SU-DHL-6 (cell line): ENCODE measurements around the gene GATAD2A.

Experiments used
- H2AFZ ChIP-seq: fragments of 200-600 bp; sonication (generic); 2 replicates; pipeline ENCODE4 v1.6.1; 2014; ENCODE audit warnings: low read depth, mild to moderate bottlenecking, moderate library complexity, mixed read lengths, antibody characterized with exemption, low read length; ENCODE audit not compliant: severe bottlenecking
- H3F3A ChIP-seq: fragments of 200-600 bp; shearing (Covaris generic); 2 replicates; pipeline ENCODE4 v1.6.0; 2016; ENCODE audit warnings: antibody characterized with exemption, mild to moderate bottlenecking; ENCODE audit not compliant: insufficient read depth
- H3K27ac ChIP-seq: fragments of 200-600 bp; sonication (generic); 2 replicates; pipeline ENCODE4 v1.5.1; 2016; ENCODE audit warnings: low read depth, mild to moderate bottlenecking, low read length, moderate library complexity, mixed read lengths
- H3K27me3 ChIP-seq: fragments of 200-600 bp; sonication (generic), shearing (Covaris generic); 2 replicates; pipeline ENCODE4 v1.6.0; 2014; ENCODE audit warnings: mild to moderate bottlenecking, low read length
- H3K36me3 ChIP-seq: fragments of 200-600 bp; sonication (generic); 2 replicates; pipeline ENCODE4 v1.6.1; 2014; ENCODE audit warnings: mild to moderate bottlenecking, low read length, mixed read lengths
- H3K4me2 ChIP-seq: fragments of 300-600, 200-600 bp; shearing (Covaris generic), sonication (generic); 2 replicates; pipeline ENCODE4 v1.6.0; 2014; ENCODE audit warnings: low read length, low read depth, mild to moderate bottlenecking; ENCODE audit not compliant: poor library complexity, severe bottlenecking
- H3K4me3 ChIP-seq: fragments of 200-600 bp; sonication (generic); 2 replicates; pipeline ENCODE4 v1.5.1; 2014; ENCODE audit warnings: antibody characterized with exemption, low read length, mild to moderate bottlenecking, mixed read lengths; ENCODE audit not compliant: insufficient read depth, poor library complexity, severe bottlenecking
- H3K79me2 ChIP-seq: fragments of 200-600 bp; sonication (generic); 2 replicates; pipeline ENCODE4 v1.6.1; 2014; ENCODE audit warnings: mild to moderate bottlenecking, low read length, moderate library complexity; ENCODE audit not compliant: insufficient read depth
- H3K9ac ChIP-seq: fragments of 200-600 bp; sonication (generic); 2 replicates; pipeline ENCODE4 v1.7.0; 2014; ENCODE audit warnings: mild to moderate bottlenecking, low read length
- H3K9me2 ChIP-seq: fragments of 200-600 bp; sonication (generic); replicated peaks from 2 replicates; pipeline ENCODE4 v1.6.1; 2014; ENCODE audit warnings: low read length; ENCODE audit not compliant: insufficient read depth
- H3K9me3 ChIP-seq: fragments of 200-600 bp; sonication (generic); 2 replicates; pipeline ENCODE4 v1.6.1; 2014; ENCODE audit warnings: low read length, mixed read lengths; ENCODE audit not compliant: insufficient read depth
- H4K20me1 ChIP-seq: fragments of 200-600 bp; sonication (generic); 2 replicates; pipeline ENCODE4 v1.6.1; 2014; ENCODE audit warnings: low read depth, mild to moderate bottlenecking, antibody characterized with exemption, low read length, moderate library complexity, mixed read lengths
- EZH2phosphoT487 ChIP-seq: fragments of 200-600 bp; sonication (generic), shearing (Covaris generic); conservative IDR thresholded peaks from 2 replicates; pipeline ENCODE4 v1.6.1; 2018; ENCODE audit warnings: mild to moderate bottlenecking, antibody characterized with exemption, low read length, moderate library complexity, mixed read lengths
- TF ChIP-seq, protein P1 (sequence below): fragments of 200-600 bp; sonication (generic); IDR thresholded peaks from one replicate; pipeline ENCODE4 v1.5.1; 2017; ENCODE audit warnings: antibody characterized with exemption, mild to moderate bottlenecking, low read length, moderate library complexity; ENCODE audit not compliant: insufficient read depth, poor library complexity, severe bottlenecking

GATAD2A gene

DNA sequence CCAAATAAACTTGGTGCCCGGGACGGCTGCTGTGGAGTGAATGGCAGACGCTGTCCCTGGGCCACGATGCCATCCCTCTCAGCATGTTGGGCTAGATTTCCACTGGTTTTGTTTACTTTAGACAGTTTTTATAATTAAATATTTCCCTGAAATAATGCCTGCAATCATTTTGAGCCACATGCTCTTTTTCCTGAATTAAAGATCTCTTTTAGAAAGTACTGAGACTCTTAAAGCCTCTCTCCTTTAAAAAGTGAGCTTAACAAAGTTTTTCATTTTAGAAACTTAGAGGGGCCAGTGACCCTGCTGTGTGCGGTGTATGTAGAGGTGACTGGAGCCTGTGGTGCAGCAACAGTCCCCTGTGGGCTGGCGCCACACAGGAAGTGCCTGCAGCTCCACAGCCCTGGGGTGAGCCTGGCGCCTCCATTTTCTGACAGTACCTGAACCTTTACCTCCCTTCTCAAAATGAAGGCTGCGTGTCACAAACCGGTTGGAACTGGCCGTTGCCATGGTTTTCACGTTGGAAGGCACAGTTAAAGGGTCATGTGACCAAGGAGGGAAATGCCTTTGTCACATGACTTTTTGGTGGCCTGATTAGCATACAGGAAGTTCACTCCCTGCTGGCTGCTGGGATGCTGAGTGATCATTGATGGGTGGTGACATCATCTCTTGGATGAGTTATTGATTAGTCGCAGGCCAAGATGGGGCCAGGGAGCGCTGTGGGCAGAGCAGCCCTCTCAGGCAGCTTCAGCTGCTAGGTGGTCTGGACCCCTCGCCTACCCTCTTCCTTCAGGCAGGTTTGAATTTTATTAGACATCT, 83.6 kb downstream of the GATAD2A start:
- H3K36me3 ChIP-seq, result no peaks in the 10 kb centered on the region
- no peaks in the 10 kb centered on the region for H4K20me1 ChIP-seq
- no peak overlapping the region for H3K4me3 ChIP-seq
- H3K9me3 ChIP-seq, result no peaks in the 10 kb centered on the region
- H3K27me3 ChIP-seq, result no peaks in the 10 kb centered on the region
- H3K79me2 ChIP-seq, result peaks cover 49% of the 10 kb centered on the region
- peaks cover 17% of the 10 kb centered on the region for H3F3A ChIP-seq
- peak overlapping the region; percentile 71 for H3K27ac ChIP-seq
- no peak overlapping the region for H2AFZ ChIP-seq
- H3K4me2 ChIP-seq, result peak overlapping the region; percentile 22
- H3K9ac ChIP-seq, result peak overlapping the region; percentile 25
- TF ChIP-seq EZH2phosphoT487, result no peak
- TF ChIP-seq, protein P1, sequence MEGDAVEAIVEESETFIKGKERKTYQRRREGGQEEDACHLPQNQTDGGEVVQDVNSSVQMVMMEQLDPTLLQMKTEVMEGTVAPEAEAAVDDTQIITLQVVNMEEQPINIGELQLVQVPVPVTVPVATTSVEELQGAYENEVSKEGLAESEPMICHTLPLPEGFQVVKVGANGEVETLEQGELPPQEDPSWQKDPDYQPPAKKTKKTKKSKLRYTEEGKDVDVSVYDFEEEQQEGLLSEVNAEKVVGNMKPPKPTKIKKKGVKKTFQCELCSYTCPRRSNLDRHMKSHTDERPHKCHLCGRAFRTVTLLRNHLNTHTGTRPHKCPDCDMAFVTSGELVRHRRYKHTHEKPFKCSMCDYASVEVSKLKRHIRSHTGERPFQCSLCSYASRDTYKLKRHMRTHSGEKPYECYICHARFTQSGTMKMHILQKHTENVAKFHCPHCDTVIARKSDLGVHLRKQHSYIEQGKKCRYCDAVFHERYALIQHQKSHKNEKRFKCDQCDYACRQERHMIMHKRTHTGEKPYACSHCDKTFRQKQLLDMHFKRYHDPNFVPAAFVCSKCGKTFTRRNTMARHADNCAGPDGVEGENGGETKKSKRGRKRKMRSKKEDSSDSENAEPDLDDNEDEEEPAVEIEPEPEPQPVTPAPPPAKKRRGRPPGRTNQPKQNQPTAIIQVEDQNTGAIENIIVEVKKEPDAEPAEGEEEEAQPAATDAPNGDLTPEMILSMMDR, result no peak
- no peaks in the 10 kb centered on the region for H3K9me2 ChIP-seq

DNA sequence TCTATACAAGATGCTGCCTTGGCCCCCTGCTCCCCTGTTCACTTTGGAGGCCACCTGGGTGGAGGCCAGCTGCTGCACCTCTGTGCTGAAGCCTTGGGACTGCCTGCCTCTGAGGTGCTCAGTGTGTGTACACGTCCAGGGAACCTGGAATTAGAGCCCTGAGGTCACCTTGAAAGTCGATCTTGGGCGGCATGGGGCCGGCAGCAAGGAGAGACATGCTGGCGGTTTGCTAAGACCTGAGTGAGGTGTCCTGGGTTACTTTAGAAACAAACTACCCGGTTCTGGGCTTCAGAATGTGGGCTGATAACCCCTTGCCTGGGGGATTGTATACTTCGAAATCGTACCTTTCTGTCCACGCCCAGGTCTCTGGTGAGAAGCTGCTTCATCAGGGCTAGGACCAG, 84.3 kb downstream of the GATAD2A start:
- Histone ChIP-seq H3F3A (peaks cover 17% of the 10 kb centered on the region), H3K36me3 (no peaks in the 10 kb centered on the region), H2AFZ (no peak overlapping the region), H3K9me3 (no peaks in the 10 kb centered on the region), H4K20me1 (no peaks in the 10 kb centered on the region), H3K9me2 (no peaks in the 10 kb centered on the region), H3K27me3 (no peaks in the 10 kb centered on the region), H3K4me3 (no peak overlapping the region), H3K79me2 (peaks cover 47% of the 10 kb centered on the region), H3K27ac (peak overlapping the region; percentile 71), H3K9ac (no peak overlapping the region), H3K4me2 (peak overlapping the region; percentile 14)
- TF ChIP-seq, protein P1, result no peak
- no peak for TF ChIP-seq EZH2phosphoT487

DNA sequence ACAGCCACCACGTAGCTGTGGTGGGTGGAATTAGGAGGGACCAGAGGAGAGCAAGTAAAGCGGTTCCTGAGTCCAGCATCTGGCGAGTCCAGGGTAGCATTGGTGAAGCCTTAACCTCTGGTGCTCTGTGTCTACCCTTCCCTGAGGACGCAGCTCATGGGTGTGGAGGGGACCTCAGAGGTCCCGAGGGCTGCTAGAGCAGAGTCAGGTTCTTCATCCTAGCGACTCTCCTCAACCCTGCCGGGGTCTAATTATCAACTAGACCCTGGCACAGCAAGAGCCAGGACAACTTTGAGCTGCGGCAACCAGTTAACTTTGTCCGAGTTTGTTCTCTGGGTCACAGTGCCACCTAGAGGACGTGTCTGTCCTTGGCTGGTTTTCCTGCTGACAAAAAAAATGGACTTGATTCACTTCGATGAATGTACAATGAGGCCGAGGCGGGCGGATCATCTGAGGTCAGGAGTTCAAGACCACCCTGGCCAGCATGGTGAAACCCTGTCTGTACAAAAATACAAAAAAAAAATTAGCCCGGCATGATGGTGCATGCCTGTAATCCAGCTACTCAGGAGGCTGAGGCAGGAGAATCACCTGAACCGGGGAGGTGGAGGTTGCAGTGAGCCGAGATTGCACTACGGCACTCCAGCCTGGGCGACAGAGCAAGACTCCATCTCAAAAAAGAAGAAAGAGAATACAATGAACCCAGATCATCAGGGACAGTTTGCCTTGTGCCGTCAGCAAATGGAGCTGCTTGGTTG, 84.9 kb downstream of the GATAD2A start:
- Histone ChIP-seq H4K20me1 (no peaks in the 10 kb centered on the region), H3K27me3 (no peaks in the 10 kb centered on the region), H3K4me3 (no peak overlapping the region), H3K4me2 (peak overlapping the region; percentile 14), H3K9me2 (no peaks in the 10 kb centered on the region), H3F3A (peaks cover 17% of the 10 kb centered on the region), H3K9ac (no peak overlapping the region), H3K9me3 (no peaks in the 10 kb centered on the region), H3K36me3 (no peaks in the 10 kb centered on the region), H3K27ac (peak overlapping the region; percentile 71), H2AFZ (no peak overlapping the region), H3K79me2 (peaks cover 41% of the 10 kb centered on the region)
- no peak for TF ChIP-seq EZH2phosphoT487
- TF ChIP-seq, protein P1, result peak; percentile 87
